ENCODE measurements around the gene SP2. TPM values are rescaled to one million over a fixed set of nuclear protein-coding genes. Genes with fewer than 3 reads are reported as not detected.
A peak's percentile ranks its signal among the peaks of the same experiment; 100 is the strongest.

The SP2 gene
- total and polyA plus RNA-seq, 4 donors, result 4.9 to 19.9 (median 11.1) TPM

DNA sequence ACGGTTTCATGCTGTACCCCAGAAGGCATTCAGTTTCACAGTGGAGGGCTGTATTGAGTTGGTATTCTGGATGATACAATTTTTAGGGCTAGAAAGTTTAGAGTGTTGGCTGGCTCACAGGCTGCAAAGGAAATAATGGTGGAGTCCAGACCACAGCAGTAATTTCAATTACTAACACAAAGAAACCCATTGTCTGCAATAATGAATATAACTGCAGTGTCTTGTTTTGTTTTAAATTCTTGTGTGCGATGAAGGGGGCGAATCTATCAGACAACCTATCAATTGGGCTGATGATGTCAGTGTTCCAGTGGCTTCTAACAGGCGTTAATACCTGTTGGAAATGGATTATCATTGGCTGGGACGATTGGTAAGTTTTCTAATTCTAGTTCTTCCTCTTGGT lies 1.5 kb downstream of the SP2 start:
- DNase-seq (no peak), ATAC-seq (ENCODE audit: insufficient read depth, low FRiP score) (no peak)
- TF ChIP-seq, protein P1, sequence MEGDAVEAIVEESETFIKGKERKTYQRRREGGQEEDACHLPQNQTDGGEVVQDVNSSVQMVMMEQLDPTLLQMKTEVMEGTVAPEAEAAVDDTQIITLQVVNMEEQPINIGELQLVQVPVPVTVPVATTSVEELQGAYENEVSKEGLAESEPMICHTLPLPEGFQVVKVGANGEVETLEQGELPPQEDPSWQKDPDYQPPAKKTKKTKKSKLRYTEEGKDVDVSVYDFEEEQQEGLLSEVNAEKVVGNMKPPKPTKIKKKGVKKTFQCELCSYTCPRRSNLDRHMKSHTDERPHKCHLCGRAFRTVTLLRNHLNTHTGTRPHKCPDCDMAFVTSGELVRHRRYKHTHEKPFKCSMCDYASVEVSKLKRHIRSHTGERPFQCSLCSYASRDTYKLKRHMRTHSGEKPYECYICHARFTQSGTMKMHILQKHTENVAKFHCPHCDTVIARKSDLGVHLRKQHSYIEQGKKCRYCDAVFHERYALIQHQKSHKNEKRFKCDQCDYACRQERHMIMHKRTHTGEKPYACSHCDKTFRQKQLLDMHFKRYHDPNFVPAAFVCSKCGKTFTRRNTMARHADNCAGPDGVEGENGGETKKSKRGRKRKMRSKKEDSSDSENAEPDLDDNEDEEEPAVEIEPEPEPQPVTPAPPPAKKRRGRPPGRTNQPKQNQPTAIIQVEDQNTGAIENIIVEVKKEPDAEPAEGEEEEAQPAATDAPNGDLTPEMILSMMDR (IDR thresholded peaks at IDR 0.05; ENCODE audit: control extremely low read depth, extremely low read depth), result no peak
- peaks cover 0 to 25% (median 16%) of the 10 kb centered on the region in 5 donors for H3K4me1 ChIP-seq (ENCODE audit: control insufficient read depth in 5 of 5, insufficient read depth in 5 of 5, low read length in 5 of 5)
- peak overlapping the region in 1 of 2 donors; percentile 86 for H3K9ac ChIP-seq (ENCODE audit: insufficient read depth in 1 of 2, low read length in 2 of 2)
- peaks cover 0 to 13% (median 8%) of the 10 kb centered on the region in 4 donors for H3K36me3 ChIP-seq (ENCODE audit: control insufficient read depth in 4 of 4, insufficient read depth in 4 of 4, low read length in 4 of 4)
- H3K4me3 ChIP-seq, result no peak overlapping the region
- no peaks in the 10 kb centered on the region for H3K27me3 ChIP-seq (ENCODE audit: control insufficient read depth in 3 of 3, insufficient read depth in 3 of 3, low read length in 2 of 3)
- peak overlapping the region in 1 of 2 donors; percentile 21 for H3K27ac ChIP-seq (ENCODE audit: low read depth in 1 of 2, low read length in 1 of 2)
- no peaks in the 10 kb centered on the region for H3K9me3 ChIP-seq (ENCODE audit: control insufficient read depth in 4 of 4, insufficient read depth in 3 of 4, low read length in 3 of 4)
- WGBS, 2 donors, result 78 to 84% methylated on average over 5 of the region's 5 CpGs

DNA sequence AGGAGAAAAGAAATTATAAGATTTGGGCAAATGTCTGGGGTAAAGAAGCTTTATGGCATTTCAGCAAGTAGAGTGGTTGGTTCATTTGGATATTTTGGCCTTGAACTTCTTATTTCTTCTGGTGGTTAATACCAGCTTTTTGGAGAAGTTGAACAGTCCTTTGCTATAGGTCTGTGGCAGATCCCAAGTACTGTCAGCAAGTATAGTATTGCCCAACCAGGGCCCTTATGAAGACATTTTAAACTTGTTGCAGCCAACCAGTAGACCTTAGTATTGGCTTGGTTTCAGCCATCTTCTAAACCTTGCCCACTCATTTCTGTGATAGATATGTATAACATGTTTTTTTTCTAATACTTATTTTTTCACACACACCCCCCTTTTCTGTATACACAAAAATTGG lies 2.2 kb downstream of the SP2 start:
- TF ChIP-seq, protein P1 (IDR thresholded peaks at IDR 0.05; ENCODE audit: control extremely low read depth, extremely low read depth), result no peak
- Histone ChIP-seq H3K36me3 (ENCODE audit: control insufficient read depth in 4 of 4, insufficient read depth in 4 of 4, low read length in 4 of 4) (peaks cover 0 to 13% (median 8%) of the 10 kb centered on the region in 4 donors), H3K9ac (ENCODE audit: insufficient read depth in 1 of 2, low read length in 2 of 2) (no peak overlapping the region), H3K9me3 (ENCODE audit: control insufficient read depth in 4 of 4, insufficient read depth in 3 of 4, low read length in 3 of 4) (no peaks in the 10 kb centered on the region), H3K4me1 (ENCODE audit: control insufficient read depth in 5 of 5, insufficient read depth in 5 of 5, low read length in 5 of 5) (peaks cover 0 to 25% (median 16%) of the 10 kb centered on the region in 5 donors), H3K27ac (ENCODE audit: low read depth in 1 of 2, low read length in 1 of 2) (no peak overlapping the region), H3K4me3 (no peak overlapping the region), H3K27me3 (ENCODE audit: control insufficient read depth in 3 of 3, insufficient read depth in 3 of 3, low read length in 2 of 3) (no peaks in the 10 kb centered on the region)
- ATAC-seq (ENCODE audit: insufficient read depth, low FRiP score) (no peak), DNase-seq (no peak)

DNA sequence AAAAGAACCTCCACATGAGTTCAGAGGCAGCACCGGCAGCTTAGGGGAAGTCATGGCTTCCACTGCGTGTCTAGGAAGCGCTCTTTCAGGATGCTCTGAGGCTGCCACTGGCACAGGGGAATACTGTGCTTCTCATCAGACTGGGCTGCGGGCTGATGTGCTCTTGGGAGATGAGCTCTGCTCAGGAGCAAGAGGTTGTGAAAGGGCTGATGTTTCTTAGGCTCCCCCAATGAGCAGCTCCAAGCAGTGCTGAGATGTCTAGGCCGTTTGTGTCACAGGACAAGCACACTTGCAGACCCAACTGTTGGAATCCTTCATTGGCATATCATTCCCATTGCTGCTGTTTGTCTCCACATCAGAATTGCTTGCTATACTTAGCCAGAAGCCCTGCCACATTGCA lies 3.6 kb downstream of the SP2 start:
- no peaks in the 10 kb centered on the region for H3K27me3 ChIP-seq (ENCODE audit: control insufficient read depth in 3 of 3, insufficient read depth in 3 of 3, low read length in 2 of 3)
- DNase-seq, result no peak
- H3K36me3 ChIP-seq (ENCODE audit: control insufficient read depth in 4 of 4, insufficient read depth in 4 of 4, low read length in 4 of 4), result peaks cover 0 to 13% (median 8%) of the 10 kb centered on the region in 4 donors
- H3K9ac ChIP-seq (ENCODE audit: insufficient read depth in 1 of 2, low read length in 2 of 2), result no peak overlapping the region
- 85 to 86% methylated on average over 5 of the region's 5 CpGs for WGBS, 2 donors
- H3K9me3 ChIP-seq (ENCODE audit: control insufficient read depth in 4 of 4, insufficient read depth in 3 of 4, low read length in 3 of 4), result no peaks in the 10 kb centered on the region
- ATAC-seq (ENCODE audit: insufficient read depth, low FRiP score), result no peak
- H3K4me3 ChIP-seq, result no peak overlapping the region
- H3K27ac ChIP-seq (ENCODE audit: low read depth in 1 of 2, low read length in 1 of 2), result peak overlapping the region; percentile 3 to 9
- H3K4me1 ChIP-seq (ENCODE audit: control insufficient read depth in 5 of 5, insufficient read depth in 5 of 5, low read length in 5 of 5), result peaks cover 0 to 25% (median 17%) of the 10 kb centered on the region in 5 donors
- TF ChIP-seq, protein P1 (IDR thresholded peaks at IDR 0.05; ENCODE audit: control extremely low read depth, extremely low read depth), result no peak

DNA sequence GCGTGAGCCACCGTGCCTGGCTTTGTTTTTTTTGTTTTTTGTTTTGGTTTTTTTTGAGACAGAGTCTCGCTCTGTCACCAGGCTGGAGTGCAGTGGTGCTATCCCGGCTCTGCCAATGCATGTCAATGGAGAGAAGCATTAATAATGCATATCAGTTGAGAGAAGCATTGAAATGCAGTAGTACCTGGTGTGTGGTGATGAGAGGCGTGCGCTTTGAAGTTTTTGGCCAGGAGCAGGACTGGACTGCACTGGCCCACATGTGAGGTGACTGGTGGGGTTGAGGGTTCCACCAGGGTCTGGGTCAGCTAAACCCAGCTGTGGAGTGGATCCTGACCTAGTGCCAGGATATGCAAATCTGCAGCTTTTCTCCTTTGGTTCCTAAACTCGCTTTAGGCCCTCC lies 5.4 kb downstream of the SP2 start:
- Histone ChIP-seq H3K27me3 (ENCODE audit: control insufficient read depth in 3 of 3, insufficient read depth in 3 of 3, low read length in 2 of 3) (no peaks in the 10 kb centered on the region), H3K27ac (ENCODE audit: low read depth in 1 of 2, low read length in 1 of 2) (peak overlapping the region in 1 of 2 donors; percentile 41), H3K4me3 (no peak overlapping the region), H3K36me3 (ENCODE audit: control insufficient read depth in 4 of 4, insufficient read depth in 4 of 4, low read length in 4 of 4) (peaks cover 0 to 13% (median 8%) of the 10 kb centered on the region in 4 donors), H3K9me3 (ENCODE audit: control insufficient read depth in 4 of 4, insufficient read depth in 3 of 4, low read length in 3 of 4) (no peaks in the 10 kb centered on the region), H3K4me1 (ENCODE audit: control insufficient read depth in 5 of 5, insufficient read depth in 5 of 5, low read length in 5 of 5) (peaks cover 4 to 34% (median 26%) of the 10 kb centered on the region in 5 donors), H3K9ac (ENCODE audit: insufficient read depth in 1 of 2, low read length in 2 of 2) (no peak overlapping the region)
- TF ChIP-seq, protein P1 (IDR thresholded peaks at IDR 0.05; ENCODE audit: control extremely low read depth, extremely low read depth), result no peak
- WGBS, 2 donors, result 84 to 91% methylated on average over 7 of the region's 7 CpGs
- no peak for DNase-seq
- ATAC-seq (ENCODE audit: insufficient read depth, low FRiP score), result no peak

Measured in lung (tissue), 12 donors.